Mucosa of stomach (tissue), 1 donor: Measurements from ENCODE around the gene TTC9.

Experiments
- H3K27me3 ChIP-seq: one replicate; pipeline ENCODE4 v1.7.0; 2013; ENCODE audit warnings: mild to moderate bottlenecking, low read length; ENCODE audit not compliant: control insufficient read depth, insufficient read depth
- H3K36me3 ChIP-seq: one replicate; pipeline ENCODE4 v1.7.0; 2013; ENCODE audit warnings: low read length; ENCODE audit not compliant: control insufficient read depth, insufficient read depth
- H3K4me1 ChIP-seq: one replicate; pipeline ENCODE4 v1.7.0; 2013; ENCODE audit warnings: mild to moderate bottlenecking, low read length; ENCODE audit not compliant: control insufficient read depth, insufficient read depth
- H3K4me3 ChIP-seq: one replicate; pipeline ENCODE4 v1.7.0; 2013; ENCODE audit warnings: low read length
- H3K9ac ChIP-seq: one replicate; pipeline ENCODE4 v1.7.0; 2013; ENCODE audit warnings: mild to moderate bottlenecking, low read length, moderate library complexity
- H3K9me3 ChIP-seq: one replicate; pipeline ENCODE4 v1.7.0; 2013; ENCODE audit warnings: mild to moderate bottlenecking, low read length, moderate library complexity; ENCODE audit not compliant: control insufficient read depth
- donor health status: Pancreatic carcinoma.

Gene TTC9

GRCh38 chr14:70641548-70642302 lies at the start of gene TTC9:
Gene TTC9, plus strand, starts transcription at chr14:70641916. Its CDS starts 214 bp downstream, at chr14:70642130.
- H3K9ac ChIP-seq, result peak within 1 kb of the TSS; percentile 72
- peaks cover 17% of the 10 kb centered on the region for H3K4me1 ChIP-seq

DNA sequence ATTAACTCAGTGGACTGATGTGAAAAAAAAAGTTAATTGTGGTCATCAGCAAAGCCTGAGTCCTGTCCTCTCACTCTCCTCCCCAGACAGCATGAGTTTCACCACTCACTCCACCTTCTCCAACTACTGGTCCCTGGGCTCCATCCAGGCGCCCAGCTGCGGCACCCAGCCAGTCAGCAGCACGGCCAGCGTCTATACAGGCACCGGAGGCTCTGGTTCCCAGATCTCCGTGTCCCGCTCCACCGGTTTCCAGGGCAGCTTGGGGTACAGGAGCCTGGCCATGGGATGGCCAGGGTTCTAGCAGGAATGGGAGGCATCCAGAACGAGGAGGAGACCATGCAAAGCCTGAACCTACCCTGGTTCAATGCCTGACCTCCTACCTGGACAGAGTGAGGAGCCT lies 47.3 kb upstream of the TTC9 start:
- Histone ChIP-seq H3K27me3 (no peaks in the 10 kb centered on the region), H3K4me3 (no peak overlapping the region), H3K9me3 (no peaks in the 10 kb centered on the region), H3K4me1 (peaks cover 8% of the 10 kb centered on the region), H3K36me3 (no peaks in the 10 kb centered on the region), H3K9ac (no peak overlapping the region)

More at GRCh38 chr14:70641548-70642302, at the start of gene TTC9:
- Histone ChIP-seq H3K27me3 (peaks cover 13% of the 10 kb centered on the region), H3K36me3 (no peaks in the 10 kb centered on the region), H3K4me3 (peak within 1 kb of the TSS; percentile 54), H3K9me3 (no peaks in the 10 kb centered on the region)

GRCh38 chr14:70595443-70596185 lies 46.1 kb upstream of the TTC9 start:
- Histone ChIP-seq H3K9ac (no peak overlapping the region), H3K36me3 (no peaks in the 10 kb centered on the region), H3K27me3 (no peaks in the 10 kb centered on the region), H3K4me3 (no peak overlapping the region), H3K4me1 (peaks cover 13% of the 10 kb centered on the region), H3K9me3 (no peaks in the 10 kb centered on the region)

- Histone ChIP-seq H3K4me3 (no peak overlapping the region), H3K36me3 (no peaks in the 10 kb centered on the region), H3K27me3 (no peaks in the 10 kb centered on the region), H3K4me1 (peaks cover 13% of the 10 kb centered on the region), H3K9ac (no peak overlapping the region), H3K9me3 (no peaks in the 10 kb centered on the region)
These were observed 44.0 kb upstream of the TTC9 start for GRCh38 chr14:70597731-70598130.

GRCh38 chr14:70599345-70599744 lies 42.4 kb upstream of the TTC9 start:
- H3K27me3 ChIP-seq, result no peaks in the 10 kb centered on the region
- no peaks in the 10 kb centered on the region for H3K9me3 ChIP-seq
- H3K4me3 ChIP-seq, result no peak overlapping the region
- peaks cover 13% of the 10 kb centered on the region for H3K4me1 ChIP-seq
- H3K36me3 ChIP-seq, result no peaks in the 10 kb centered on the region
- H3K9ac ChIP-seq, result no peak overlapping the region

- peaks cover 13% of the 10 kb centered on the region for H3K4me1 ChIP-seq
- H3K4me3 ChIP-seq, result peak within 1 kb of the TSS; percentile 96
- H3K36me3 ChIP-seq, result no peaks in the 10 kb centered on the region
- H3K27me3 ChIP-seq, result no peaks in the 10 kb centered on the region
- H3K9me3 ChIP-seq, result no peaks in the 10 kb centered on the region
- H3K9ac ChIP-seq, result peak within 1 kb of the TSS; percentile 96
These were observed 41.1 kb upstream of the TTC9 start, which contains the start of gene MED6 for GRCh38 chr14:70600382-70601157. Gene MED6, minus strand, starts transcription at chr14:70600655. Its CDS starts 18 bp downstream, at chr14:70600637.

- Histone ChIP-seq H3K9ac (peak overlapping the region; percentile 31), H3K9me3 (no peaks in the 10 kb centered on the region), H3K27me3 (peaks cover 2% of the 10 kb centered on the region), H3K4me3 (no peak overlapping the region), H3K36me3 (no peaks in the 10 kb centered on the region), H3K4me1 (peaks cover 13% of the 10 kb centered on the region)
These were observed 40.6 kb upstream of the TTC9 start for GRCh38 chr14:70601162-70601561.

DNA sequence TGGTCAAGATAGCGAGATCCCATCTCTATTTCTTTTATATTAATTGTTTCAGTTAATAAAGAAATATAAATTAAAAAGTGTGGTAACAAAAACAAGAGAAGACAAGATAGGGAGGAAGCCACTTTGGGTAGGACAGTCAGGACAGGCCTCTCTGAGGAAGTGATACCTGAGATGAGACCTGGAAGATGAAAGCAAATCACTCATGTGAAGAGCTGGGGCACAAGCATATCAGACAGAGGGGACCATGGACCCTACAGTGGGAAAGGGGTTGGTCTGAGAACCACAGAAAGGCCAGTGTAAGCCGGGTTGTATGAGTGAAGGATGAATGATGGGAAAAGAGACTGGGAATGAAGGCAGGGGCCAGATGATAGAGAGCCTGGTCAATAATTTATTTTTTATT lies 39.5 kb upstream of the TTC9 start:
- peaks cover 6% of the 10 kb centered on the region for H3K27me3 ChIP-seq
- no peaks in the 10 kb centered on the region for H3K9me3 ChIP-seq
- no peak overlapping the region for H3K4me3 ChIP-seq
- no peaks in the 10 kb centered on the region for H3K36me3 ChIP-seq
- H3K4me1 ChIP-seq, result peaks cover 13% of the 10 kb centered on the region
- no peak overlapping the region for H3K9ac ChIP-seq

DNA sequence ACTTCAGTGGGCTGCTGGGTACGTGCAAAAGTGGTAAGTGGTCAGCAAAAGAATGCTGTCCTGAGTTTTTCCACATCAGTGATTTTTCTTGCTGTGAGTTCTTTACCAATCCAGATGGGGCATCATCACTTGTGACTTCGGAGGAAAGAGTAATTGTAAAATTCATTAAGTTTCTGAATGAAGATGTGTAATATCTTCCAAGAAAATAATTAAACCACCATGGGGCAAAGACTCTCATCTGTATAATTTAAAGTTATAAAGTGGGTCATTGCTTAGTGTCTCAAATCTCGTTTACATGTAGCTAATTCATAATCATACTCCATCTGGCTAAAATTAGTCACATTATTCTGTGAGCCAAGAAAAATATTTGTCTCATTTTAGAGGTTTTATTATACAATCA lies 30.5 kb upstream of the TTC9 start:
- H3K9ac ChIP-seq, result no peak overlapping the region
- H3K36me3 ChIP-seq, result no peaks in the 10 kb centered on the region
- H3K9me3 ChIP-seq, result no peaks in the 10 kb centered on the region
- H3K27me3 ChIP-seq, result peaks cover 7% of the 10 kb centered on the region
- no peaks in the 10 kb centered on the region for H3K4me1 ChIP-seq
- H3K4me3 ChIP-seq, result no peak overlapping the region

- Histone ChIP-seq H3K27me3 (no peaks in the 10 kb centered on the region), H3K9ac (no peak overlapping the region), H3K4me1 (no peaks in the 10 kb centered on the region), H3K9me3 (no peaks in the 10 kb centered on the region), H3K4me3 (no peak overlapping the region), H3K36me3 (no peaks in the 10 kb centered on the region)
These were observed 25.1 kb upstream of the TTC9 start for GRCh38 chr14:70616646-70617045.

DNA sequence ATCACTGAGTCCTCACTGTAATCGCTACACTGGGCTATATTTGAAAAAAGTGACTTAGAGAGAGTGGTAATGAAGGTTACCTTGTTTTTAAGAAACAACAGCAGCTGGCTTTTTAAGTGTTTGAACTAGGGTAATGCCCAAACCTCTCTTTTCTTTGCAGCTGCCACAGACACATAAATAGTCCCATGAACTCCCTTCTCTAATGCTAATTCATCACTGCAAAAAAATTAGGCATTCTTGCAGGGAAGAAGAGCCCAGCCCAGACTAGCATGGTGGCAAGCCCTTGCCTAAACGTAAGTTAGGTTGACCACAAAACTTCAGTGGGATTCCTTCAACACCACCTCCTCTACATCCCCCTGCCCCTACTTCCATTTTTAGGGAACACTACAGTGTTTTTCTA lies 23.4 kb upstream of the TTC9 start:
- H3K4me3 ChIP-seq, result no peak overlapping the region
- H3K27me3 ChIP-seq, result no peaks in the 10 kb centered on the region
- no peaks in the 10 kb centered on the region for H3K36me3 ChIP-seq
- no peak overlapping the region for H3K9ac ChIP-seq
- no peaks in the 10 kb centered on the region for H3K9me3 ChIP-seq
- H3K4me1 ChIP-seq, result no peaks in the 10 kb centered on the region

- Histone ChIP-seq H3K9ac (no peak overlapping the region), H3K9me3 (no peaks in the 10 kb centered on the region), H3K36me3 (no peaks in the 10 kb centered on the region)
These were observed 22.0 kb upstream of the TTC9 start for GRCh38 chr14:70619708-70620107.

More at GRCh38 chr14:70619708-70620107, 22.0 kb upstream of the TTC9 start:
- Histone ChIP-seq H3K4me3 (no peak overlapping the region), H3K27me3 (no peaks in the 10 kb centered on the region), H3K4me1 (no peaks in the 10 kb centered on the region)
